ENCODE data around the gene OR56A5.
"Not testable (repeated sequence)": the region's sequence is repeated elsewhere in the genome, so short reads cannot be mapped to it uniquely, and the experiment has no call there.

Gene OR56A5, protein sequence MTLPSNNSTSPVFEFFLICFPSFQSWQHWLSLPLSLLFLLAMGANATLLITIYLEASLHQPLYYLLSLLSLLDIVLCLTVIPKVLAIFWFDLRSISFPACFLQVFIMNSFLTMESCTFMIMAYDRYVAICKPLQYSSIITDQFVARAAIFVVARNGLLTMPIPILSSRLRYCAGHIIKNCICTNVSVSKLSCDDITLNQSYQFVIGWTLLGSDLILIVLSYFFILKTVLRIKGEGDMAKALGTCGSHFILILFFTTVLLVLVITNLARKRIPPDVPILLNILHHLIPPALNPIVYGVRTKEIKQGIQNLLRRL

DNA sequence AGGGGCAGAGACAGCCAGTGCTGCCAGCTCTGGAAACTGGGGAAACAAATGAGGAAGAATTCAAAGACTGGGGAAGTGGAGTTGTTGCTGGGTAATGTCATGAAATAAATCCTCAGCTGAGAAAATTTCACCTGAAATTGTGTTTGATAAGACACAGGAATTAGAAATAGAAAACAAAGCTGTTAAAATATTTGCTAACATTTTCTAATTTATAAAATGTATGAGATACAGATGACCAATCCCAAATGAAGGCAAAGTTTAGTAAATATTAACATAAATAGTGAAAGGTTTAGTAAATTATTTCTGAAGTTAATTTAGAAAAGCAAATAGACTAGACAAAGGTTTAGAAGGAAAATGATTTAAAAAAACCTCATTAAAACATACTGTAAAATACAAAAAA is at the start of gene OR56A5:
OR56A5 (minus strand) TSS at position 101 of the 400 bp plus-strand sequence; CDS start at position 101, 0 bp downstream.
- no peak for DNase-seq (ENCODE audit: low read depth)

DNA sequence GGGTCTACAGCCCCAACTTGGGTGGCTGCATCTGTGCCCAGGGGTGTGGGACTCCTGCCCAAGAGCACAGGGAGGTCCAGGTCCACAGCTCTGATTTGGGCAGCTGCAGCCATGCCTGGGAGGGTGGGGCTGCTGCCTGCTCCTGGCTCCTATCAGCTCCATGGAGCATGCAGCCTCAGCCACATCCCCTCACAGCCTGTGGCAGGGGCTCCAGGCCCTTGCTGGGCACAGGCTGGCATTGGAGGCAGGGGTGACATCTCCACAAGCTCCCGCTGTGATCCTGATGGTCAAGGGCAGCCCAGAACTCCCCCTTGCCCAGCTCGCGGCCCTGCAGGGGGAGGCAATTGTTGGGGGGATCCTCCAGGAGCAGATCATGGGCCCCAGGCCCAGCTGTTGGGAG is 44.7 kb upstream of the OR56A5 start:
- DNase-seq (ENCODE audit: low read depth), result no peak

DNA sequence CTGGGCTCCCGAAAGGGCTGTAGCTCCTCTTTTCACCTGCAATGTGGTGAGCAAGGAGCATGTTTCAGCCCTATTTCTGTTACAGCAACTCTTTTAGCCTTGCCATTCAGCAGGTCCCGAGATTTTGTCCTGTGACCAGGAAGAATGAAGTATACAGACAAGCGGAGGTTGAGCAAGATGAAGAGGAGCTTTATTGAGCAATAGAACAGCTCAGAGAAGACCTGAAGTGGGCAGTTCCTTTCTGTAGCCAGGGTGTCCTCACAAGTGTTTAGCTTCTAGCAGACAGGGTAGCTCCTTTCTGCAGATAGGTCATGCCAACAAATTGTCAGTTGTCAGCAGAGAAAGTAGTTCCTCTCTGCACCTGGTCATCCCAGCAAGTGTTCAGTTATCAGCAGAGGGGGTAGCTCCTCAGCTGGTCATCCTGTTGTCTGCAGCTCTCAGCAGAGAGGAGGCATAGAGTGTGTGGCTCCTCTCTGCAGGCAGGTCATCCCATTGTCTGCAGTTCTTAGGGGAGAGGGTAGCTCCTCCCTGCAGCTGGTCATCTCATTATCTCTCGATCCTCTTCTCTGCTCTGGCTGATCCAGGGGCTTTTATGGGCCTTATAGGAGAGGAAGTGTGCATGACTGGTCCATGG is 43.9 kb upstream of the OR56A5 start:
- DNase-seq (ENCODE audit: low read depth), result no peak

DNA sequence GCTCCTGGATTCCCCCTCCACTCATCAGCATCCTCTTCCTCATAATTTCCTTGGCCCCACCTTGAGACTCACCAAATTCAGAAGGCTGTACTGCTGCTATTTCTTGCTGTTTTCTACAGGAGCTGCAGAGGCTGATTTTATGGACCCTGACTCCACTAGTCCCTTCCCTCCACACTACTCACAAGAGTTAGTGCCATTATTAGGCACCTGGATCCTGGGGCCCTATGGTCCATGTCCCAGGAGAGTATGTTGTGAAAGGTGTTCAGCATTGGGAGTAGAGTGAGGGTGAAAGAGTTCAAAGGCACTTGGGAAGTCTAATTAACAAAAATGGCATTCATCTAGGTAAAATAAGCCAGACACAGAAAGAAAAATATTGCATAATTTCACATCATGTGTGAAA is 38.6 kb upstream of the OR56A5 start, which contains the start of gene OR56A4:
OR56A4 (minus strand) TSS at position 101 of the 400 bp plus-strand sequence. CDS start 3,954 bp downstream, outside the sequence.
- DNase-seq (ENCODE audit: low read depth), result no peak

DNA sequence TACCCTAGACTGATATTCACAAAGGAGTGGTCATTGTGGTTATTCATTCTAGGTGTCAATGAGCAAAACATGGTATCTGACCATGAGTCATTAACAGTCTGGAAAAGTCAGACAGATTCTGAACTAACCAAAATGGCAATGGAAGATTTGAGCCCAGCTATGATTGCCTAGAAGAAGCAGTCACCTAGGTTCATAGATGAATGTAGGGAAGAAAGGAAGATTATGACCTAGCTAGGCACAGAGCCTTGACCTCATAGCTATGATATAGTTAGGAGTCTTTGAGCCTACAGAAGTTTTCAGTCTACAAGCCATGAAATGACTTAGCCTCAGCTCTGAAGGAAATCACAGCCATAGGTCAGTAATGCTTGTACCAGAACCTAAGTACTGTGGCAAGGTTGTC is 38.1 kb upstream of the OR56A5 start:
- DNase-seq (ENCODE audit: low read depth), result no peak

DNA sequence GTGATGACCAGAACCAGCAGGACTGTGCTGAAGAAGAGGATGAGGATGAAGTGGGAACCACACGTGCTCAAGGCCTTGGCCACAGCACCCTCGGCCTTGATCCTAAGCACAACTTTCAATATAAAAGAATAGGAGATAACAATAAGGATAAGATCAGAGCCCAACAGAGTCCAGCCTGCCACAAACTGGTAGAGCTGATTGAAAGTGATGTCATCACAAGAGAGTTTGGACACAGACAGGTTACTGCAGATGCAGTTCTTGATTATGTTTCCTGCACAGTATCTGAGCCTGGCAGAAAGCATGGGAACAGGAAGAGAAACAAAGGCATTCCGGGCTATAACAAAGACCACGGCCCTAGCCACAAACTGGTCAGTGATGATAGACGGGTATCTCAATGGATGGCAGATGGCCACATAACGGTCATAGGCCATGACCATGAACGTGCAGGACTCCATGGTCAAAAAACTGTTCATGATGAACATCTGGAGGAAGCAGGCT is 34.0 kb upstream of the OR56A5 start:
- no peak for DNase-seq (ENCODE audit: low read depth)

DNA sequence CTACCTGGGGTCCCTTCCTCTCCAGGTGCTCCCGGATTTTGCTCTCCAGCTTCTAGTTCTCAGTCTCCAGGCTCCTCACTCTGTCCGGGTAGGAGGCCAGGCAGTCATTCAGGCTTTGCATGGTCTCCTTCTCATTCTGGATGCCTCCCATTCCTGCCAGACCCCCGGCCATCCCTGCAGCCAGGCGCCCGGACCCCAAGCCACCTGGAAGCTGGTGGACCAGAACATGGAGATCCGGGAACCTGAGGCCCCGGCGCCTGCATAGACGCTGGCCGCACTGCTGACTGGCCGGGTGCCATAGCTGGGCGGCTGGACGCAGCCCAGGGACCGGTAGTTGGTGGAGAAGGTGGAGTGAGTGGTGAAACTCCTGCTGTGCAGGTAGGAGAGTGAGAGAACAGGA is 26.5 kb upstream of the OR56A5 start:
- DNase-seq (ENCODE audit: low read depth), result no peak

DNA sequence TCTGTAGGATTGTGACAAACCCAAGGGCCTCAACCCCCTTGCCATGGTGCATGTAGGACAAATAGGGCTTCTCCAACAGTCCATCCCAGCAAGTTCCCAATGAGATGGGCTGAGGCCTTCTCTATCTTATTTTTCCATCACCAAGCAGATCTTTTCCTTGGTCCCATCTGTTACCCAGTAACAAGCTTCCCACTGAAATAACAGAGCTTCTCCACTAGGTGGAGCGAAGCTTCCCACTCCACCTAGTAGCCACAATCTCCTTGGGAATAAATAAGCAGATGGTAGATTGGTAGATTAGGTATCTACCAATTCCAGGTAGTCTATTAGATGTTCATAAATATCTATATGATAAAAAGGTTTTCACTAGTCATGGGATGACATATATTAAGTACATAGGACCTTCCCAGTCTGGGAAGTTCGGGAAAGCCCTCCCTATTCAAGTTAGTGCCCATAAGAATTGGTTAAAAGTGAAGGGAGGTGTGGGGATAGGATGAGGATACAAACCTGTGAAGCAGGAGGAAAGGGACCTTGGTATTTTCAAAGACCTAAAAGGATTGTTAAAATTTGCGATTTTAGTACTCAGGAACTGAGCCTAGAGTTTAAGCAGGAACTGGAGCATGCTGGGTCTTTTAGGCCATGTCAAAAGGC is 24.4 kb upstream of the OR56A5 start:
- no peak for DNase-seq (ENCODE audit: low read depth)

DNA sequence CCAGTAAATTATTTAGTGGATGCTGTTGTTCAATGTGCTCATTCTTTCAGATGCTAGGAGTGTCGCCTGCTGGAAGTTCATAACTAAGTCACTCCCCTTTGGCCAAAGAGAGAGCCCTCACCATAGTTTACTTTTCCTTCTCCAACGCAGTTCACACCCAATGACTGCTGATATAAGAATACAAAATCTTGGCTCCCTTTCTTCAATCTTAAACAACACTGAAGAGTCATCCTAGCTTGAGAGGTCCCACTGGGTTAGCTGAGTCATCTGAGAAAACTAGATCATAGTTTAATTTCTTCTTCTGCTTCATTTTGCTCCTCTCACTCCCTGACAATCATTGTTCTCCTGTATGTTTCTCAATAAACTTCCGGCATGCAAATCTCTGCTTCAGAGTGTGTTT is 23.9 kb upstream of the OR56A5 start:
- DNase-seq (ENCODE audit: low read depth), result no peak

DNA sequence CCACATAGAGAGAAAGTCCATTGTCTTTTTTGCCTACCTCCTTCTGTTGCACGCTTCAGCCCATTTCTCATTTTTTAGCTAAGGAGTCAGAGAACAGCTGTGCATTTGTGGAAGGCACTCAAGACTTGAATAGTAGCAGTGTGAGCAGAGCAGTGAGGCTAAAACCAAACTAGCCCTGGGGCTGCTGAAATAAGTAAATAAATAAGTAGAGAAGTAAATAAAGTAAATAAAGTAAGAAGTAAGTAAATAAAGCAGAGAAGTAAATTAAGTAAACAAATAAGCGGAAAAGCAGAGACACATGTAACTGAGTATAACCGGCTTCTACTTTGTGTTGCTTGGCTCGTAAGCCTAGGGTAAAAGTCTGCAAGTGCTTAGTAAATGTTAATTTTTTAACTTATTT is 20.9 kb upstream of the OR56A5 start:
- no peak for DNase-seq (ENCODE audit: low read depth)

DNA sequence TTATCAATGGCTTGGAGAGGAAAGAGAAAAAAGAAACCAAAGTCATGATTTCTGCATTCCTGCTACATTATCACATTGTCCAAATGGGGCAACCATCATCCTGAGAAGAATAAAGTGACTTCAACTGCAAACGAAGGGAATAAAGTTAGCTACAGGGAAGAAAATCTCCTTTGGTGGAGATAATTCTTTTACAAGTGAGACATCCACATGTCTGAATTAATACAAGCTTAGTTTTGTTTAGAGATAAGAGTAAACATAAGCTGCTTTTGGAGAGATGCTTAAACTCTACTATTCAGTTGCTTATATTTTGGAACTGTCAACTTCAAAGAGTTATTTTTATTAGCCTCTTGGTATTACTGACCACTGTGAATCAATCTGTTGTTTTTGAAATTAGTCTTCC is 18.6 kb upstream of the OR56A5 start, which contains the start of gene OR52L1:
OR52L1 (minus strand) TSS at position 101 of the 400 bp plus-strand sequence; CDS start at position 46, 55 bp downstream.
- no peak for DNase-seq (ENCODE audit: low read depth)

DNA sequence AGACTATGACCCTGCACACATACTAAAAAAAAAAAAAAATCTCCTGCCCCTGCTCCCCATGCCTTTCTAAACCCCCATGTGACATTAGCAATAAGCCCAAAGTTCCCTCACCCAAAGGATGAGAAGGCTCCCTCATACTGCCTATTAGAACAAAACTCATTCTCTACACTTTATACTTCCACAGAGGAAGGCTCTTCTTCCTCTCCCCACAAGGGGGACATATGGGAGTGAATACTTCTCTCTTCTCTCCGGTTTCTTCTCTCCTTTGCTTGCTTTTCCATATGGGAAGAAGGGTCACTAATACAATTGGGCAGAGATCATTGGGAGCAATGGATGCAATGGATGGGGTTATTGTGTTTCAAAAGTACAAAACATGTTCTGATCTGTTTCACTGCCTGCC is 15.1 kb upstream of the OR56A5 start:
- DNase-seq (ENCODE audit: low read depth), result no peak

DNA sequence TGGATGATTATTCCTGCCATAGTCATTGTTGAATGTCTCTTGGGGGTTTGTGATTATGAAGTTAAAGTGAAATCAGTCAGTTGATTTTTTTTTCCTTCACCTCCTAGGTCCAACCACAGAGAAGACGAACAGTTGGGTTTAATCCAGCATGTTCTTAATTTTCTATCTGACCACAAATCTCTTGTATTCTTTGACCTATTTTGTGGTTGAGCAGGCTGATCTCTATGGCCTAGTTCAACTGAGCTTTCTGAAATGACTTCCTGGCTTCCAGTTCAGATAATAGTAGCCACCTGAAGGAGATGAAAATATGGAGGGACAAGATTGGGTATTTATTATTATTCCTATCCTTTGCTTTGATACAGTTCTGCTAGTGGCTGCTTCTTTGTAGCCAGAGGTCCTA is 5.2 kb upstream of the OR56A5 start:
- DNase-seq (ENCODE audit: low read depth), result no peak

DNA sequence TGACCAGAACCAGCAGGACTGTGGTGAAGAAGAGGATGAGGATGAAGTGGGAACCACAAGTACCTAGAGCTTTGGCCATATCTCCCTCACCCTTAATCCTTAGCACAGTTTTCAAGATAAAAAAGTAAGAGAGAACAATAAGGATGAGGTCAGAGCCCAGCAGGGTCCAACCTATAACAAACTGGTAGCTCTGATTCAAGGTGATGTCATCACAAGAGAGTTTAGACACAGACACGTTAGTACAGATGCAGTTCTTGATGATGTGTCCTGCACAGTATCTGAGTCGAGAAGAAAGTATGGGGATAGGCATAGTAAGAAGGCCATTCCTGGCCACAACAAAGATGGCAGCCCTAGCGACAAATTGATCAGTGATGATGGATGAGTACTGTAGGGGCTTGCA is 586 bp downstream of the OR56A5 start:
- no peak for DNase-seq (ENCODE audit: low read depth)

DNA sequence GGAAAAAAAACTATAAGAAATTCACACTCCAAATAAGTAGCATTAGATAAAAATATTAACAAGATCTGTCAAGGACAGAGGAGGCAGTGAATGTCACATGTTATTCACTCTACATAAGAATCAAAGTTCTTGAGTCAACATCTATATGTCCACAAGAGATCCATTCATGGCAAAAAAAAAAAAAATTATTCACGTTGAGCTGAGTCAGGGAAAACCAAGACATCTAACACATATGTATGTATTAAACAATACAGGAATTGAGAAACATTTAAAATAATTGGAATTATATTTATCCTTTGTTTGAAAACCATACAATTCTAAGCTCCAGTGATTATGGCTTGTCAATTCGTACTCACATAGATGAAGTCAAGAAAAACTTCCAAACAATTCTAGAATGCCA is 1.3 kb downstream of the OR56A5 start:
- no peak for DNase-seq (ENCODE audit: low read depth)

DNA sequence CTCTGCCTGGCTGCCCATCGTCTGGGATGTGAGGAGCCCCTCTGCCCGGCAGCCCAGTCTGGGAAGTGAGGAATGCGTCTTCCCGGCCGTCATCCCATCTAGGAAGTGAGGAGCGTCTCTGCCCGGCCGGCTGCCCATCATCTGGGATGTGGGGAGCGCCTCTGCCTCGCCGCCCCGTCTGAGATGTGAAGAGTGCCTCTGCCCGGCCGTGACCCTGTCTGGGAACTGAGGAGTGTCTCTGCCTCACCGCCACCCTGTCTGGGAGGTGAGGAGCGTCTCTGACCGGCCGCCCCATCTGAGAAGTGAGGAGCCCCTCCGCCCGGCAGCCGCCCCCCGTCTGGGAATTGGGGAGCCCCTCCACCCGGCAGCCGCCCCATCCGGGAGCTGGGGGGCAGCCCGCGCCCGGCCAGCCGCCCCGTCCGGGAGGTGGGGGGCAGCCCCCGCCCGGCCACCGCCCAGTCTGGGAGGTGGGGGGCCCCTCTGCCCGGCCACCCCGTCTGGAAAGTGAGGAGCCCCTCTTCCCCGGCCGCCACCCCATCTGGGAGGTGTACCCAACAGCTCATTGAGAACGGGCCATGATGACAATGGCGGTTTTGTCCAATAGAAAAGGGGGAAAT is 7.5 kb downstream of the OR56A5 start:
- DNase-seq (ENCODE audit: low read depth), result not testable (repeated sequence)

DNA sequence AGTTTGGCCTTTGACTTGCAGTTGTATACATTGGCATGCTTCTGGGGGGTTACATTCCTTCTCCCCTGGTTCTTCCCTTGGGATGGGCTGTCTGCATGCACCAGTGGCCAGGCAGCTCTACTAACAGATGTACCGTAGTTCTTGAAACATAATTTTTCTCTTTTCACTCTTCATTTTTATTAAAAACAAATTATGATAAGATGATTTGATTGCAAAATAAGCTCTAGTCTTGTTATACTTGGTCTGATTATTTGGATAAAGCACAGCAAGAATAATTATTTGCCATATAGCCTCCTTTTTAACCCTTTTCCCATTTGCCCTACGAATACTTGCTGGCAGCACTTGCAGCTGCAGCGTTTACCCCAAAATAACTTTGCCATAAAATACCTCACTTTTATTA is 12.7 kb downstream of the OR56A5 start:
- DNase-seq (ENCODE audit: low read depth), result no peak

DNA sequence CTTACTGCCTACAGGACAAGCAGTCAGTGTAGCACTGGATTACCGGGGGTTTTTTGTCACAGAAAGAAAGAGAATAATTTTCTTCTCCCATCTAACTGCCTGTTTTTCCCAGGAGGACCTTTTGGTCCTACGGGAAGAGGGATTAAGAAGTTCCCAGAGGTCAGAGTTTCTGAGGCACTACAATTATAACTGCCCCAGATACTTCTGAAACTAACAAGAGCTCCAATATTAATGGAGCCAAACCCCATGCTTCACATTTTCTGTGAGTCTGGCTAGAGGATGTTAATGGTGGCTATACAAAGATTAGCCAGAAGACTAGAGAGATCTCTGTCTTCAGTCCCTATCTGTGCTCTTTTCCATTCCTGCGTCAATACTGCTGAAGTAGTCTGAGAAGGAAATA is 26.3 kb downstream of the OR56A5 start, which contains the start of gene OR56A3:
OR56A3 (plus strand) TSS at position 301 of the 400 bp plus-strand sequence. CDS start 5,096 bp downstream, outside the sequence.
- no peak for DNase-seq (ENCODE audit: low read depth)

DNA sequence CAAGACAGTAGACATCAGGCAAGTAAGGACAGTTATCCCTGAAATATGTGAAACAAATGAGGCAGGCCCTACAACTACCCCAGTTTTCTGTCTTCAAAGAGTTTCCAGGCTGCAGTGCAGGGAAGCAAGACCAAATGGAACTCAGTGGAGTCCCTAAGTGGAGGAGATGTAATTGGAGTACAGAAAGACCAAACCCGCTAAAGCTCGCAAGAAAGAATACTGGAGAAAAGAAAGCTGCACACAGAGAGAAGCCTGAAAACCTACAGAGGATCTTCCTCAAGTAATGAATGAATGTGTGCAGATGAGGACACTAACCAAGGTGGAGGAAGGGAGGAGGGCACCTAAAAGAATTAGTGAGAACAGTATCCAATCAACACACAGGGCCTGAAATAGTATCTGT is 27.5 kb downstream of the OR56A5 start:
- no peak for DNase-seq (ENCODE audit: low read depth)

DNA sequence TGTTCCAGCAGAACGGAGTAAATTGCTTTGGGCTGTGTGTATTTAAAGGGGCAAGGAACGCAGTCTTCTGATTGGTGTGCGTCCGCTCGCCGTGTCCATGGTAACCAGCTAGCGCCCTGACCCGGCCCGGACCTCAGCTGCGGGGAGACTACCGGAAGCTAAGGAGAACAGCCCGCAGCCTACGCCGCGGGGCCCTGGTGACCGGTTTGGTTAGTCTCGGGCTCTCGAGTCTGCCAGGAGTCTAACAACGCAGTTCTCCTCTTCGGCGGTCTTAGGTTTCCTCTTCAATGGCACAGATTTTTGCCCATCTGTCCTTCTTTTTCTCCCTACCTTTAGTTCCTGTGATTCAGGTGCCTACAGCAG is 29.7 kb downstream of the OR56A5 start:
- DNase-seq (ENCODE audit: low read depth), result no peak

DNA sequence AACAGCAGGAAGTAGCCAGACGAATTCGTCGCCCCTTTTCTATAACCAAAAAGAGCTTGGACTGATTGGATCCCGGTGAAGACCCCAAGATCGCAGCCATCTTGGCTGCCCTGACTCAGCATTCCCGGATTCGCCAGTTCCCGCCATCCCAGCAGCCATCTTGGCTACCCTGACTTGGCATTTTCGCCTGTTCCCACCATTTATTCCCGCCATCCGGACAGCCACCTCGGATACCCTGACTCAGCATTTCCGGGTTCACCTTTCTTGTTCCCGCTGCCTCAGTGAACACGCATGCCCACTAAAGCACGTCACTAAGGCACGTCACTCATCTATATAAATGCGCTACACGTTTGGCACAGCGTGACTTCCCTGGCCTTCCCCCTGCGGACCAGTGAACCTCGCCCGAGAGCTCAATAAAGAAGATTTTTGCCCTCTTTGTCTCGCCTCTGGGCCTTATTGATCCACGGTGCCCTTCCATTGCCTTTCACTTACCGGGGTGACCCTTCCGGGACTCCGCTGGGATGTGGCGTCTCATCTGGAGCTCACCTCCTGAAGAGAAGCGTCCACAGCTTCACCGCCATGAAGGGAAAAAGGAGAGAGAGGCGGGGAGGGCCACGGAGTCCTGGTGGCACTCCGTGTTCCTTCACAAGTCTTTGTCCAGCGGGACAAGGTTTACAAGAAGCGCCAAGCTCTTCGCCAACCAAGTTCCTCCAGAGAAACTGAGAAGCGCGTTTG is 30.3 kb downstream of the OR56A5 start:
- no peak for DNase-seq (ENCODE audit: low read depth)

DNA sequence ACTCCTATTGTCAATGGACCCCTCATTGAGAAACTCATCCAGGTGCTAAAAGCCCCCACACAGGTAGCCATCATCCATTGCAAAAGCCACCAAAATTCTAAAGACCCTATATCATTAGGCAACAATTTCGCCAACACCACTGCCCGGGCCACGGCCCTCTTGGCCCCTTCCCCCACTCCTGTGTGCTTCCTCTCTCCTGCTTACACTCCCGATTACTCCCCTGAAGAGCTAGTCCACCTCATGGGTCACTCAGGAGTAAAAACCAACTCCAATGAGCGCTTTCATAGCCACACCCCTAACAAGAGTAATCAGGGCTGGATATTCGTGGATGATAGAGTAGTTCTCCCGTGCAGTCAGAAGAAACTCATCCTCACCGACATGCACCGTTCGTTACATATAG is 35.2 kb downstream of the OR56A5 start:
- DNase-seq (ENCODE audit: low read depth), result no peak

All from stimulated activated CD8-positive, alpha-beta memory T cell treated with anti-CD3 and anti-CD28 coated beads, Interleukin-4, amount 100 ng/mL, for 24 hours (primary cell).